IMR-90 (cell line): ENCODE measurements around the gene ZNF337. TPM values are rescaled to one million over a fixed set of nuclear protein-coding genes. Genes with fewer than 3 reads are reported as not detected.

Experiments used
- ATAC-seq: fragments of 200-7000 bp; cut with Tn5 transposase; 2 replicates; pipeline ENCODE4 v1.9.1; 2020; ENCODE audit warnings: low read depth, mild to moderate bottlenecking, moderate library complexity
- BruUV-seq: library from RNA; stranded (reverse); fragments of 400-500 nt; replicated peaks from 2 replicates; lab custom pipeline; 2021; lab: Mats Ljungman, UMichigan
- CTCF ChIA-PET: fragments of 300-600 bp; formaldehyde crosslinking; extraction: SDS; loops from one replicate; lab custom pipeline; 2021; ENCODE audit warnings: antibody characterized with exemption; lab: Yijun Ruan, JAX
- POLR2A ChIA-PET: fragments of 300-600 bp; sonication (Branson Sonifier 250); formaldehyde crosslinking; loops from one replicate; lab custom pipeline; 2022; ENCODE audit warnings: antibody characterized with exemption; ENCODE audit not compliant: unreplicated experiment; lab: Charles Lee
- DNase-seq: peaks from one replicate; pipeline ENCODE4 v3.0.0; 2013
- H2AFZ ChIP-seq: replicated peaks from 2 replicates; pipeline ENCODE3; 2013; ENCODE audit warnings: low read length, mild to moderate bottlenecking; ENCODE audit not compliant: poor library complexity
- H2AK5ac ChIP-seq: 2 replicates; pipeline ENCODE4 v1.6.1; 2013; ENCODE audit warnings: low read depth, low read length, inconsistent platforms
- H2AK9ac ChIP-seq: replicated peaks from 2 replicates; pipeline ENCODE3; 2013; ENCODE audit warnings: mild to moderate bottlenecking, low read depth, low read length, moderate library complexity; ENCODE audit not compliant: poor library complexity
- H2BK120ac ChIP-seq: 2 replicates; pipeline ENCODE4 v1.6.1; 2013; ENCODE audit warnings: low read depth, low read length, inconsistent platforms
- H2BK15ac ChIP-seq: 3 replicates; pipeline ENCODE4 v1.6.1; 2013; ENCODE audit warnings: low read depth, low read length, inconsistent platforms
- H2BK20ac ChIP-seq: 2 replicates; pipeline ENCODE4 v1.6.1; 2013; ENCODE audit warnings: low read depth, mild to moderate bottlenecking, inconsistent platforms, low read length, moderate library complexity
- H2BK5ac ChIP-seq: 2 replicates; pipeline ENCODE4 v1.6.1; 2013; ENCODE audit warnings: mild to moderate bottlenecking, low read depth, low read length, inconsistent platforms; ENCODE audit not compliant: poor library complexity, severe bottlenecking
- H3K14ac ChIP-seq: replicated peaks from 2 replicates; pipeline ENCODE4 v1.6.1; 2013; ENCODE audit warnings: low read depth, low read length, inconsistent platforms
- H3K18ac ChIP-seq: 2 replicates; pipeline ENCODE4 v1.6.1; 2013; ENCODE audit warnings: low read depth, low read length, control low read depth
- H3K23ac ChIP-seq: 2 replicates; pipeline ENCODE4 v1.6.1; 2013; ENCODE audit warnings: low read depth, low read length, inconsistent platforms
- H3K27ac ChIP-seq: 2 replicates; pipeline ENCODE4 v1.5.1; 2013; ENCODE audit warnings: mild to moderate bottlenecking, control low read depth, low read length; ENCODE audit not compliant: insufficient read depth
- H3K27me3 ChIP-seq: 2 replicates; pipeline ENCODE4 v1.6.1; 2013; ENCODE audit warnings: low read length; ENCODE audit not compliant: control insufficient read depth, insufficient read depth
- H3K36me3 ChIP-seq: 2 replicates; pipeline ENCODE4 v1.6.1; 2013; ENCODE audit warnings: low read length, mixed read lengths; ENCODE audit not compliant: control insufficient read depth, insufficient read depth
- H3K4ac ChIP-seq: 2 replicates; pipeline ENCODE4 v1.6.1; 2013; ENCODE audit warnings: low read depth, low read length, inconsistent platforms
- H3K4me1 ChIP-seq: 2 replicates; pipeline ENCODE4 v1.6.1; 2013; ENCODE audit warnings: low read length, mixed read lengths; ENCODE audit not compliant: control insufficient read depth, insufficient read depth
- H3K4me2 ChIP-seq: 2 replicates; pipeline ENCODE4 v1.6.1; 2013; ENCODE audit warnings: low read depth, mild to moderate bottlenecking, control low read depth, low read length, moderate library complexity
- H3K4me3 ChIP-seq: 2 replicates; pipeline ENCODE4 v1.5.1; 2013; ENCODE audit warnings: low read depth, mild to moderate bottlenecking, control low read depth, low read length, moderate library complexity; ENCODE audit not compliant: insufficient read depth
- H3K56ac ChIP-seq: 2 replicates; pipeline ENCODE4 v1.6.1; 2013; ENCODE audit warnings: low read length, inconsistent platforms; ENCODE audit not compliant: insufficient read depth; ENCODE audit errors: extremely low read depth
- H3K79me1 ChIP-seq, 2 experiments: 2 replicates each; pipeline ENCODE4 v1.6.1; 2013; ENCODE audit warnings: low read length in 2 of 2, inconsistent platforms in 1 of 2, low read depth in 1 of 2
- H3K9ac ChIP-seq: 2 replicates; pipeline ENCODE4 v1.6.1; 2013; ENCODE audit warnings: low read depth, low read length, control low read depth
- H3K9me1 ChIP-seq: 2 replicates; pipeline ENCODE4 v1.6.1; 2013; ENCODE audit warnings: low read length, inconsistent platforms; ENCODE audit not compliant: insufficient read depth
- H3K9me3 ChIP-seq: 2 replicates; pipeline ENCODE4 v1.6.1; 2013; ENCODE audit warnings: low read length; ENCODE audit not compliant: control insufficient read depth, insufficient read depth
- H4K20me1 ChIP-seq: 2 replicates; pipeline ENCODE4 v1.6.1; 2013; ENCODE audit warnings: low read length, inconsistent platforms; ENCODE audit not compliant: insufficient read depth
- H4K5ac ChIP-seq: 2 replicates; pipeline ENCODE4 v1.6.1; 2013; ENCODE audit warnings: mild to moderate bottlenecking, low read depth, low read length, control low read depth
- H4K8ac ChIP-seq, 2 experiments: 2 replicates each; pipeline ENCODE4 v1.6.1; 2013; ENCODE audit warnings: low read depth in 2 of 2, low read length in 2 of 2, control low read depth in 1 of 2, inconsistent platforms in 1 of 2
- H4K91ac ChIP-seq: 2 replicates; pipeline ENCODE4 v1.6.1; 2013; ENCODE audit warnings: low read depth, low read length, inconsistent platforms; ENCODE audit not compliant: insufficient read depth
- BHLHE40 ChIP-seq: fragments of 150-350 bp; IDR thresholded peaks from 2 replicates; pipeline ENCODE4 v1.6.1; 2016; ENCODE audit warnings: mild to moderate bottlenecking, low read depth, low read length
- CEBPB ChIP-seq: IDR thresholded peaks from 2 replicates; pipeline ENCODE4 v1.6.1; 2012; ENCODE audit warnings: low read depth, low read length, improper control_type of control experiment
- CHD1 ChIP-seq: IDR thresholded peaks from 2 replicates; pipeline ENCODE4 v1.6.1; 2012; ENCODE audit warnings: low read depth, low read length, improper control_type of control experiment
- ELK1 ChIP-seq: fragments of 150-350 bp; IDR thresholded peaks from 2 replicates; pipeline ENCODE4 v1.6.1; 2016; ENCODE audit warnings: low read depth, mild to moderate bottlenecking, low read length, moderate library complexity, borderline replicate concordance
- FOS ChIP-seq: fragments of 150-350 bp; IDR thresholded peaks from 2 replicates; pipeline ENCODE4 v1.6.1; 2016; ENCODE audit warnings: low read depth, low read length
- MAZ ChIP-seq: IDR thresholded peaks from 2 replicates; pipeline ENCODE4 v1.6.1; 2012; ENCODE audit warnings: low read depth, mild to moderate bottlenecking, low read length, improper control_type of control experiment, moderate library complexity, borderline replicate concordance
- MXI1 ChIP-seq: IDR thresholded peaks from 2 replicates; pipeline ENCODE4 v1.6.1; 2012; ENCODE audit warnings: low read depth, mild to moderate bottlenecking, low read length, moderate library complexity, borderline replicate concordance
- NFE2L2 ChIP-seq: fragments of 150-350 bp; IDR thresholded peaks from 2 replicates; pipeline ENCODE4 v1.6.1; 2016; ENCODE audit warnings: low read depth, mild to moderate bottlenecking, low read length
- POLR2A ChIP-seq: IDR thresholded peaks from 2 replicates; pipeline ENCODE4 v1.6.1; 2012; ENCODE audit warnings: mild to moderate bottlenecking, low read depth, low read length
- RAD21 ChIP-seq: IDR thresholded peaks from 2 replicates; pipeline ENCODE4 v1.6.1; 2012; ENCODE audit warnings: low read length, improper control_type of control experiment
- RCOR1 ChIP-seq: IDR thresholded peaks from 2 replicates; pipeline ENCODE4 v1.6.1; 2012; ENCODE audit warnings: mild to moderate bottlenecking, low read length, improper control_type of control experiment; ENCODE audit not compliant: insufficient replicate concordance
- SMC3 ChIP-seq: fragments of 150-350 bp; IDR thresholded peaks from 2 replicates; pipeline ENCODE4 v1.6.1; 2016; ENCODE audit warnings: low read depth, mild to moderate bottlenecking, antibody characterized with exemption, low read length, moderate library complexity
- USF2 ChIP-seq: fragments of 150-350 bp; IDR thresholded peaks from 2 replicates; pipeline ENCODE4 v1.6.1; 2017; ENCODE audit warnings: mild to moderate bottlenecking, antibody characterized with exemption, low read length, low read depth
- WGBS, 2 experiments: methylation state at CpG; one replicate each; pipeline versions ENCODE4 v1.1.5 to v1.1.7; 2013; ENCODE audit warnings: missing lambda C conversion rate in 2 of 2; ENCODE audit not compliant: insufficient read length in 1 of 2; ENCODE audit errors: extremely low coverage in 2 of 2; 5-methylcytosine and 5-hydroxymethylcytosine counted together
- dilution Hi-C: fragments of 300-500 bp; cut with HindIII; formaldehyde crosslinking; loops from one replicate; pipeline ENCODE4 v1.14.3; 2018; ENCODE audit warnings: low sequenced_read_pairs; ENCODE audit not compliant: unreplicated experiment
- in situ Hi-C: fragments of 300-500 bp; cut with MboI; formaldehyde crosslinking; loops from 3 replicates; pipeline ENCODE4 v1.14.3; 2019; ENCODE audit warnings: low sequenced_read_pairs, inconsistent platforms, mixed read lengths
- intact Hi-C: fragments of 100-400 bp; cut with micrococcal nuclease; formaldehyde crosslinking; loops from 2 replicates; pipeline ENCODE4 v1.10.0; 2022
- polyA plus RNA-seq, 3 experiments: library from polyadenylated mRNA; depleted of rRNA; stranded (reverse); fragments of >200 nt; gene quantifications; 2 replicates each; pipeline ENCODE4 v1.2.3, GENCODE V29; 2012; ENCODE audit warnings: low replicate concordance in 1 of 3
- total RNA-seq: library from RNA; depleted of rRNA; stranded (reverse); fragments of >200 nt; gene quantifications from 2 replicates; pipeline ENCODE4 v1.2.3, GENCODE V29; 2012

Gene ZNF337
- total and polyA plus RNA-seq, 2 of the 4 experiments (the other 2 are of a cell fraction) = 10.4 to 16.5 TPM

- no peaks in the 10 kb centered on the region for H3K36me3 ChIP-seq
- BruUV-seq = no TSS peak
- no peak overlapping the region for H3K9ac ChIP-seq
- dilution Hi-C loops = no loop called here
- H3K56ac ChIP-seq = no peak overlapping the region
- no peak overlapping the region for H3K14ac ChIP-seq
- no peaks in the 10 kb centered on the region for H3K4me1 ChIP-seq
- H4K91ac ChIP-seq = no peak overlapping the region
- no peak overlapping the region for H3K23ac ChIP-seq
- no peaks in the 10 kb centered on the region for H3K27me3 ChIP-seq
- H2AFZ ChIP-seq = no peak overlapping the region
- no peak overlapping the region for H2BK15ac ChIP-seq
- H2BK20ac ChIP-seq = no peak overlapping the region
- no peak overlapping the region for H2BK5ac ChIP-seq
- no CpG with 5 or more reads among the region's 2 CpGs for WGBS, 2 experiments
- H2AK9ac ChIP-seq = no peak overlapping the region
- ATAC-seq = no peak
- H3K9me1 ChIP-seq = no peaks in the 10 kb centered on the region
- CTCF ChIA-PET = no interaction called here
- POLR2A ChIA-PET = no interaction called here
- no peak overlapping the region for H3K4me3 ChIP-seq
- H4K8ac ChIP-seq = no peak overlapping the region
- no peak overlapping the region for H3K4me2 ChIP-seq
- H4K20me1 ChIP-seq = no peaks in the 10 kb centered on the region
- H2BK120ac ChIP-seq = no peak overlapping the region
- H3K4ac ChIP-seq = no peak overlapping the region
- in situ Hi-C loops = no loop called here
- no peaks in the 10 kb centered on the region for H3K79me1 ChIP-seq
- intact Hi-C loops = no loop called here
- H3K9me3 ChIP-seq = no peaks in the 10 kb centered on the region
- H3K27ac ChIP-seq = no peak overlapping the region
- no peak for TF ChIP-seq NFE2L2
- TF ChIP-seq RAD21 = no peak
- no peak for TF ChIP-seq FOS
- TF ChIP-seq MAZ = no peak
- TF ChIP-seq MXI1 = no peak
- no peak for TF ChIP-seq BHLHE40
- TF ChIP-seq CHD1 = no peak
- no peak for TF ChIP-seq USF2
- TF ChIP-seq SMC3 = no peak
- no peak for TF ChIP-seq POLR2A
- no peak for TF ChIP-seq RCOR1
- TF ChIP-seq ELK1 = no peak
- TF ChIP-seq CEBPB = no peak
- no peak overlapping the region for H4K5ac ChIP-seq
- DNase-seq = no peak
- no peak overlapping the region for H2AK5ac ChIP-seq
- no peak overlapping the region for H3K18ac ChIP-seq
These were observed 47.6 kb upstream of the ZNF337 start for GRCh38 chr20:25744261-25744660.
